Measurements from ENCODE around the gene LAPTM5. TPM values are rescaled to one million over a fixed set of nuclear protein-coding genes. Genes with fewer than 3 reads are reported as not detected.

Gene LAPTM5
- polyA plus RNA-seq, 3 donors, result 1,019 to 1,669 (median 1,153) TPM

- H4K20me1 ChIP-seq (ENCODE audit: insufficient read depth, low read length), result peaks cover 11% of the 10 kb centered on the region
- peaks cover 0 to 5% of the 10 kb centered on the region in 2 donors for H3K36me3 Mint-ChIP-seq
- peaks cover 0 to 12% of the 10 kb centered on the region in 2 donors for H3K9me3 ChIP-seq (replicated peaks in 1 of 2; ENCODE audit: control insufficient read depth in 1 of 2, insufficient read depth in 1 of 2, low read length in 2 of 2)
- H3K9ac ChIP-seq (ENCODE audit: insufficient read depth, low read length, poor library complexity, severe bottlenecking), result peak overlapping the region; percentile 19
- peak overlapping the region; percentile 82 to 94 for H3K4me3 Mint-ChIP-seq
- TF ChIP-seq CTCF (IDR thresholded peaks at IDR 0.05), result no peak
- H3K27ac Mint-ChIP-seq, result peak overlapping the region; percentile 89 to 98 (median 95)
- H3K79me2 ChIP-seq (ENCODE audit: insufficient read depth, low read length), result no peaks in the 10 kb centered on the region
- H3K27ac ChIP-seq (ENCODE audit: low read depth in 1 of 2, low read length in 2 of 2), result peak overlapping the region; percentile 57 to 79
- peaks cover 22 to 27% of the 10 kb centered on the region in 2 donors for H3K4me1 ChIP-seq (ENCODE audit: control insufficient read depth in 1 of 2, insufficient read depth in 2 of 2, low read length in 2 of 2)
- H3K4me1 Mint-ChIP-seq, result peaks cover 22% of the 10 kb centered on the region
- peaks cover 3 to 12% (median 11%) of the 10 kb centered on the region in 7 donors for H3K9me3 Mint-ChIP-seq
- H3K4me3 ChIP-seq (replicated peaks in 1 of 3; ENCODE audit: low read depth in 2 of 3, low read length in 3 of 3), result peak overlapping the region; percentile 13 to 60 (median 42)
- H3K27me3 ChIP-seq (ENCODE audit: control insufficient read depth in 2 of 2, insufficient read depth in 2 of 2, low read length in 2 of 2), result no peaks in the 10 kb centered on the region
- WGBS (ENCODE audit: insufficient coverage), result under 1% methylated on average over 24 of the region's 50 CpGs
- peak; percentile 97 to 98 (median 98) for DNase-seq
- peak overlapping the region; percentile 49 for H2AFZ ChIP-seq (ENCODE audit: insufficient read depth, low read depth, low read length, poor library complexity, severe bottlenecking)
- peak overlapping the region; percentile 50 for H3K4me2 ChIP-seq (replicated peaks; ENCODE audit: extremely low read depth, low read length, poor library complexity, severe bottlenecking)
- H3K36me3 ChIP-seq (replicated peaks in 1 of 2; ENCODE audit: control insufficient read depth in 1 of 2, insufficient read depth in 2 of 2, low read length in 2 of 2), result no peaks in the 10 kb centered on the region
- intact Hi-C loops (cut with micrococcal nuclease), result loop anchor here (2.0 to 10.0 kb wide), 6 partner anchors 39 to 1677 kb away; partner anchors contain the start of genes LAPTM5 (in 2 of the 2) and BSDC1 (in 1 of the 2)
- peaks cover 0 to 3% (median 2%) of the 10 kb centered on the region in 3 donors for H3K27me3 Mint-ChIP-seq (ENCODE audit: low read depth in 3 of 3)
Measured at GRCh38 chr1:30718091-30718635, 39.4 kb downstream of the LAPTM5 start.

DNA sequence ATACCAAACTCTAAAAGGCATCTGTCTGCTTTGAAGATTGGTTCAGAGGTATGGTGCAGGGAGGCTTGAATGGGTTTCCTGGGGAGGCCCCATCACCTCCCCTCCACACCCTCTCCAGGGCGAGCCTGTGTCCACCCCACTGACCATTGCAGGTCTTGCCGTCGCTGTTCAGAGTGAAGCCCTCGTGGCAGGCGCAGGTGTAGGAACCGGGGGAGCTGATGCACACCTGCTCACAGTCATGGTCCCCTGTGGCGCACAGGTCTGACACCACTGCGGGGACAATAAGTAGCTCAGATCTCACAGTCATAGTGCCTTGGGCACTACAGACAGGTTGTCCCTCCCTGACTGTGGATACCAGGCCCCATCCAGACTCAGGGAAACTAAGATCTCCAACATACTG, 40.9 kb downstream of the LAPTM5 start:
- Histone ChIP-seq H3K9ac (ENCODE audit: insufficient read depth, low read length, poor library complexity, severe bottlenecking) (no peak overlapping the region), H3K36me3 (replicated peaks in 1 of 2; ENCODE audit: control insufficient read depth in 1 of 2, insufficient read depth in 2 of 2, low read length in 2 of 2) (no peaks in the 10 kb centered on the region), H3K79me2 (ENCODE audit: insufficient read depth, low read length) (no peaks in the 10 kb centered on the region), H2AFZ (ENCODE audit: insufficient read depth, low read depth, low read length, poor library complexity, severe bottlenecking) (no peak overlapping the region), H3K27me3 (ENCODE audit: control insufficient read depth in 2 of 2, insufficient read depth in 2 of 2, low read length in 2 of 2) (no peaks in the 10 kb centered on the region), H3K9me3 (replicated peaks in 1 of 2; ENCODE audit: control insufficient read depth in 1 of 2, insufficient read depth in 1 of 2, low read length in 2 of 2) (peaks cover 0 to 12% of the 10 kb centered on the region in 2 donors), H3K4me3 (replicated peaks in 1 of 3; ENCODE audit: low read depth in 2 of 3, low read length in 3 of 3) (no peak overlapping the region), H4K20me1 (ENCODE audit: insufficient read depth, low read length) (peaks cover 11% of the 10 kb centered on the region), H3K4me1 (ENCODE audit: control insufficient read depth in 1 of 2, insufficient read depth in 2 of 2, low read length in 2 of 2) (peaks cover 22 to 27% of the 10 kb centered on the region in 2 donors), H3K27ac (ENCODE audit: low read depth in 1 of 2, low read length in 2 of 2) (no peak overlapping the region), H3K4me2 (replicated peaks; ENCODE audit: extremely low read depth, low read length, poor library complexity, severe bottlenecking) (no peak overlapping the region)
- Mint-ChIP-seq H3K4me3 (no peak overlapping the region), H3K36me3 (peaks cover 0 to 2% of the 10 kb centered on the region in 2 donors), H3K27ac (peak overlapping the region in 1 of 7 donors; percentile 65), H3K4me1 (peaks cover 22% of the 10 kb centered on the region), H3K27me3 (ENCODE audit: low read depth in 3 of 3) (peaks cover 3 to 8% (median 5%) of the 10 kb centered on the region in 3 donors), H3K9me3 (peaks cover 3 to 12% (median 11%) of the 10 kb centered on the region in 7 donors)
- WGBS (ENCODE audit: insufficient coverage), result 97% methylated on average over 8 of the region's 8 CpGs
- DNase-seq, result no peak
- TF ChIP-seq CTCF (IDR thresholded peaks at IDR 0.05), result no peak
- intact Hi-C loops (cut with micrococcal nuclease), result loop anchor here (5.0 to 10.0 kb wide), 3 partner anchors 196 to 1678 kb away; partner anchors contain the start of gene BSDC1 (in 1 of the 2)
